ENCODE measurements around the gene THRSP.

The THRSP gene

GRCh38 chr11:78080084-78080817 is 16.6 kb downstream of the THRSP start:
- peak; percentile 43 for ATAC-seq
- peak; percentile 20; the same call in 1 of the 2 replicates for TF ChIP-seq ISL1 (CRISPR knock-in tag; IDR thresholded peaks at IDR 0.05)
- TF ChIP-seq PATZ1 (CRISPR knock-in tag; IDR thresholded peaks at IDR 0.05; ENCODE audit: borderline replicate concordance) = no peak
- TF ChIP-seq, protein P1, sequence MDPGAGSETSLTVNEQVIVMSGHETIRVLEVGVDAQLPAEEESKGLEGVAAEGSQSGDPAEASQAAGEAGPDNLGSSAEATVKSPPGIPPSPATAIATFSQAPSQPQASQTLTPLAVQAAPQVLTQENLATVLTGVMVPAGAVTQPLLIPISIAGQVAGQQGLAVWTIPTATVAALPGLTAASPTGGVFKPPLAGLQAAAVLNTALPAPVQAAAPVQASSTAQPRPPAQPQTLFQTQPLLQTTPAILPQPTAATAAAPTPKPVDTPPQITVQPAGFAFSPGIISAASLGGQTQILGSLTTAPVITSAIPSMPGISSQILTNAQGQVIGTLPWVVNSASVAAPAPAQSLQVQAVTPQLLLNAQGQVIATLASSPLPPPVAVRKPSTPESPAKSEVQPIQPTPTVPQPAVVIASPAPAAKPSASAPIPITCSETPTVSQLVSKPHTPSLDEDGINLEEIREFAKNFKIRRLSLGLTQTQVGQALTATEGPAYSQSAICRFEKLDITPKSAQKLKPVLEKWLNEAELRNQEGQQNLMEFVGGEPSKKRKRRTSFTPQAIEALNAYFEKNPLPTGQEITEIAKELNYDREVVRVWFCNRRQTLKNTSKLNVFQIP (CRISPR knock-in tag; IDR thresholded peaks at IDR 0.05; ENCODE audit: borderline replicate concordance, low read depth) = 0 out of 2 replicates have a peak, but pooled peaks have one; percentile 6

DNA sequence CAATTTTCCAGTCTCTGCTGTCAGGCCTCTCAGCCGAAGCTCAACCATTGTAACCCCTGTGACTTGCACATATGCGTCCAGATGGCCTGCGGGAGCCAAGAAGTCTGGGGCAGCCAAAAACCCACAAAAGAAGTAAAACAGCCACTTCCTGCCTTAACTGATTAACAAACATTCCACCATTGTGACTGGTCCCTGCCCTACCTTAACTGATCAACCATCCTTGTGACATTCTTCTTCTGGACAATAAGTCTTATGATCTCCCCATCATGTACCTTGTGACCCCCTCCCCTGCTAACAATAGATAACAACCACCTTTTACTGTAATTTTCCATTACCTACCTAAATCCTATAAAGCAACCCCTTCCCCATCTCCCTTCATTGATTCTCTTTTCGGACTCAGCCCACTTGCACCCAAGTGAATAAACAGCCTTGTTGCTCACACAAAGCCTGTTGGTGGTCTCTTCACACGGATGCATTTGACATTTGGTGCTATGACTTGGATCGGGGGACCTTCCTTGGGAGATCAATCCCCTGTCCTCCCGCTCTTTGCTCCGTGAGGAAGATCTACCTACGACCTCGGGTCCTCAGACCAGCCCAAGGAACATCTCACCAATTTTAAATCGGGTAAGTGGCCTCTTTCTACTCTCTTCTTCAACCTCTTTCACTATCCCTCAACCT is 17.3 kb downstream of the THRSP start:
- TF ChIP-seq ISL1 (CRISPR knock-in tag; IDR thresholded peaks at IDR 0.05) (peak; percentile 76; the same call in 1 of the 2 replicates), TCF4 (CRISPR knock-in tag; IDR thresholded peaks at IDR 0.05; ENCODE audit: borderline replicate concordance) (no peak), ESRRG (CRISPR knock-in tag; IDR thresholded peaks at IDR 0.05) (no peak)
- ATAC-seq = peak; percentile 45

- ATAC-seq = no peak
- TF ChIP-seq ARNTL (CRISPR knock-in tag; IDR thresholded peaks at IDR 0.05; ENCODE audit: borderline replicate concordance, low read depth) = no peak
Measured at GRCh38 chr11:78081583-78081982, 17.9 kb downstream of the THRSP start.

GRCh38 chr11:78082146-78082545 is 18.5 kb downstream of the THRSP start:
- TF ChIP-seq ZFP30 (CRISPR knock-in tag; IDR thresholded peaks at IDR 0.05) = no peak
- TF ChIP-seq TCF4 (CRISPR knock-in tag; IDR thresholded peaks at IDR 0.05; ENCODE audit: borderline replicate concordance) = no peak
- TF ChIP-seq ZFP3 (CRISPR knock-in tag; IDR thresholded peaks at IDR 0.05) = no peak
- TF ChIP-seq TSHZ2 (CRISPR knock-in tag; IDR thresholded peaks at IDR 0.05) = no peak
- no peak for TF ChIP-seq PPARA (CRISPR knock-in tag; IDR thresholded peaks at IDR 0.05; ENCODE audit: borderline replicate concordance)
- TF ChIP-seq, protein P2, sequence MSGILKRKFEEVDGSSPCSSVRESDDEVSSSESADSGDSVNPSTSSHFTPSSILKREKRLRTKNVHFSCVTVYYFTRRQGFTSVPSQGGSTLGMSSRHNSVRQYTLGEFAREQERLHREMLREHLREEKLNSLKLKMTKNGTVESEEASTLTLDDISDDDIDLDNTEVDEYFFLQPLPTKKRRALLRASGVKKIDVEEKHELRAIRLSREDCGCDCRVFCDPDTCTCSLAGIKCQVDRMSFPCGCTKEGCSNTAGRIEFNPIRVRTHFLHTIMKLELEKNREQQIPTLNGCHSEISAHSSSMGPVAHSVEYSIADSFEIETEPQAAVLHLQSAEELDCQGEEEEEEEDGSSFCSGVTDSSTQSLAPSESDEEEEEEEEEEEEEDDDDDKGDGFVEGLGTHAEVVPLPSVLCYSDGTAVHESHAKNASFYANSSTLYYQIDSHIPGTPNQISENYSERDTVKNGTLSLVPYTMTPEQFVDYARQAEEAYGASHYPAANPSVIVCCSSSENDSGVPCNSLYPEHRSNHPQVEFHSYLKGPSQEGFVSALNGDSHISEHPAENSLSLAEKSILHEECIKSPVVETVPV (CRISPR knock-in tag; IDR thresholded peaks at IDR 0.05) = no peak
- TF ChIP-seq ZC3H10 (CRISPR knock-in tag; IDR thresholded peaks at IDR 0.05) = no peak
- TF ChIP-seq BACH2 (CRISPR knock-in tag; IDR thresholded peaks at IDR 0.05; ENCODE audit: borderline replicate concordance) = no peak
- no peak for TF ChIP-seq ESRRG (CRISPR knock-in tag; IDR thresholded peaks at IDR 0.05)
- no peak for TF ChIP-seq CSDC2 (CRISPR knock-in tag; IDR thresholded peaks at IDR 0.05)
- no peak for TF ChIP-seq PATZ1 (CRISPR knock-in tag; IDR thresholded peaks at IDR 0.05; ENCODE audit: borderline replicate concordance)
- no peak for TF ChIP-seq ZNF70 (CRISPR knock-in tag; IDR thresholded peaks at IDR 0.05)
- no peak for TF ChIP-seq OSR1 (CRISPR knock-in tag; IDR thresholded peaks at IDR 0.05)
- no peak for TF ChIP-seq ZNF8 (CRISPR knock-in tag; IDR thresholded peaks at IDR 0.05)
- TF ChIP-seq CREB5 (CRISPR knock-in tag; IDR thresholded peaks at IDR 0.05; ENCODE audit: low read depth) = no peak
- no peak for ATAC-seq
